ENCODE results near the gene TRIP13. TPM values are rescaled to one million over a fixed set of nuclear protein-coding genes. Genes with fewer than 3 reads are reported as not detected.

TRIP13 gene
- polyA plus RNA-seq, 1 donor from 2014 or later: 2.1 TPM

GRCh38 chr5:962801-963200 is 70.1 kb downstream of the TRIP13 start:
- H3K27ac ChIP-seq (ENCODE audit: low read length): no peak overlapping the region
- no peaks in the 10 kb centered on the region for H4K20me1 ChIP-seq (ENCODE audit: insufficient read depth)
- H3K9ac ChIP-seq (ENCODE audit: low read length): no peak overlapping the region
- H3K4me3 ChIP-seq (ENCODE audit: low read length): no peak overlapping the region
- H3K36me3 ChIP-seq (ENCODE audit: insufficient read depth, low read length): no peaks in the 10 kb centered on the region
- no peaks in the 10 kb centered on the region for H3F3A ChIP-seq (ENCODE audit: insufficient read depth, low read length, poor library complexity, severe bottlenecking)
- H3K4me2 ChIP-seq (ENCODE audit: low read length): no peak overlapping the region
- H3K79me2 ChIP-seq (replicated peaks; ENCODE audit: insufficient read depth, low read length): no peaks in the 10 kb centered on the region
- H3K9me3 ChIP-seq (ENCODE audit: low read length): no peaks in the 10 kb centered on the region
- no peak overlapping the region for H2AFZ ChIP-seq (ENCODE audit: low read depth, low read length)
- no peaks in the 10 kb centered on the region for H3K27me3 ChIP-seq (ENCODE audit: insufficient read depth, low read depth, low read length)
- no peaks in the 10 kb centered on the region for H3K9me2 ChIP-seq (ENCODE audit: insufficient read depth, low read length)
- TF ChIP-seq MXI1 (conservative IDR thresholded peaks at IDR 0.05; ENCODE audit: poor library complexity, severe bottlenecking): no peak
- no peak for TF ChIP-seq SMC3 (conservative IDR thresholded peaks at IDR 0.05; ENCODE audit: poor library complexity)
- TF ChIP-seq POLR2AphosphoS5 (IDR thresholded peaks at IDR 0.05): no peak
- TF ChIP-seq REST (IDR thresholded peaks at IDR 0.05; ENCODE audit: borderline replicate concordance): no peak
- TF ChIP-seq EP300 (conservative IDR thresholded peaks at IDR 0.05; ENCODE audit: poor library complexity, severe bottlenecking): no peak
- no peak for TF ChIP-seq TAF1 (IDR thresholded peaks at IDR 0.05; ENCODE audit: low read depth)
- TF ChIP-seq CTCF (IDR thresholded peaks at IDR 0.05; ENCODE audit: poor library complexity, severe bottlenecking): no peak
- TF ChIP-seq RAD21 (conservative IDR thresholded peaks at IDR 0.05): no peak
- TF ChIP-seq EZH2 (IDR thresholded peaks at IDR 0.05; ENCODE audit: borderline replicate concordance, insufficient read depth, low read length, poor library complexity, severe bottlenecking): no peak

GRCh38 chr5:963310-963672 is 70.6 kb downstream of the TRIP13 start:
- no peak overlapping the region for H2AFZ ChIP-seq (ENCODE audit: low read depth, low read length)
- H3F3A ChIP-seq (ENCODE audit: insufficient read depth, low read length, poor library complexity, severe bottlenecking): no peaks in the 10 kb centered on the region
- TF ChIP-seq EZH2 (IDR thresholded peaks at IDR 0.05; ENCODE audit: borderline replicate concordance, insufficient read depth, low read length, poor library complexity, severe bottlenecking) (no peak), MXI1 (conservative IDR thresholded peaks at IDR 0.05; ENCODE audit: poor library complexity, severe bottlenecking) (no peak), TAF1 (IDR thresholded peaks at IDR 0.05; ENCODE audit: low read depth) (no peak)
- H3K79me2 ChIP-seq (replicated peaks; ENCODE audit: insufficient read depth, low read length): no peaks in the 10 kb centered on the region
- no peaks in the 10 kb centered on the region for H3K9me3 ChIP-seq (ENCODE audit: low read length)
- no peaks in the 10 kb centered on the region for H3K36me3 ChIP-seq (ENCODE audit: insufficient read depth, low read length)
- H3K4me3 ChIP-seq (ENCODE audit: low read length): no peak overlapping the region
- H4K20me1 ChIP-seq (ENCODE audit: insufficient read depth): no peaks in the 10 kb centered on the region
- no peak overlapping the region for H3K9ac ChIP-seq (ENCODE audit: low read length)
- H3K9me2 ChIP-seq (ENCODE audit: insufficient read depth, low read length): no peaks in the 10 kb centered on the region
- H3K4me2 ChIP-seq (ENCODE audit: low read length): no peak overlapping the region
- no peak overlapping the region for H3K27ac ChIP-seq (ENCODE audit: low read length)
- no peaks in the 10 kb centered on the region for H3K27me3 ChIP-seq (ENCODE audit: insufficient read depth, low read depth, low read length)
